IMR-90 (cell line): ENCODE measurements around the gene JAK1. TPM values are rescaled to one million over a fixed set of nuclear protein-coding genes. Genes with fewer than 3 reads are reported as not detected.

Experiments
- ATAC-seq: fragments of 200-7000 bp; cut with Tn5 transposase; 2 replicates; pipeline ENCODE4 v1.9.1; 2020; ENCODE audit warnings: low read depth, mild to moderate bottlenecking, moderate library complexity
- BruUV-seq: library from RNA; stranded (reverse); fragments of 400-500 nt; replicated peaks from 2 replicates; lab custom pipeline; 2021; lab: Mats Ljungman, UMichigan
- CTCF ChIA-PET: fragments of 300-600 bp; formaldehyde crosslinking; extraction: SDS; loops from one replicate; lab custom pipeline; 2021; ENCODE audit warnings: antibody characterized with exemption; lab: Yijun Ruan, JAX
- POLR2A ChIA-PET: fragments of 300-600 bp; sonication (Branson Sonifier 250); formaldehyde crosslinking; loops from one replicate; lab custom pipeline; 2022; ENCODE audit warnings: antibody characterized with exemption; ENCODE audit not compliant: unreplicated experiment; lab: Charles Lee
- DNase-seq: peaks from one replicate; pipeline ENCODE4 v3.0.0; 2013
- H2AFZ ChIP-seq: replicated peaks from 2 replicates; pipeline ENCODE3; 2013; ENCODE audit warnings: low read length, mild to moderate bottlenecking; ENCODE audit not compliant: poor library complexity
- H2AK5ac ChIP-seq: 2 replicates; pipeline ENCODE4 v1.6.1; 2013; ENCODE audit warnings: low read depth, low read length, inconsistent platforms
- H2AK9ac ChIP-seq: replicated peaks from 2 replicates; pipeline ENCODE3; 2013; ENCODE audit warnings: mild to moderate bottlenecking, low read depth, low read length, moderate library complexity; ENCODE audit not compliant: poor library complexity
- H2BK120ac ChIP-seq: 2 replicates; pipeline ENCODE4 v1.6.1; 2013; ENCODE audit warnings: low read depth, low read length, inconsistent platforms
- H2BK15ac ChIP-seq: 3 replicates; pipeline ENCODE4 v1.6.1; 2013; ENCODE audit warnings: low read depth, low read length, inconsistent platforms
- H2BK20ac ChIP-seq: 2 replicates; pipeline ENCODE4 v1.6.1; 2013; ENCODE audit warnings: low read depth, mild to moderate bottlenecking, inconsistent platforms, low read length, moderate library complexity
- H2BK5ac ChIP-seq: 2 replicates; pipeline ENCODE4 v1.6.1; 2013; ENCODE audit warnings: mild to moderate bottlenecking, low read depth, low read length, inconsistent platforms; ENCODE audit not compliant: poor library complexity, severe bottlenecking
- H3K14ac ChIP-seq: replicated peaks from 2 replicates; pipeline ENCODE4 v1.6.1; 2013; ENCODE audit warnings: low read depth, low read length, inconsistent platforms
- H3K18ac ChIP-seq: 2 replicates; pipeline ENCODE4 v1.6.1; 2013; ENCODE audit warnings: low read depth, low read length, control low read depth
- H3K23ac ChIP-seq: 2 replicates; pipeline ENCODE4 v1.6.1; 2013; ENCODE audit warnings: low read depth, low read length, inconsistent platforms
- H3K27ac ChIP-seq: 2 replicates; pipeline ENCODE4 v1.5.1; 2013; ENCODE audit warnings: mild to moderate bottlenecking, control low read depth, low read length; ENCODE audit not compliant: insufficient read depth
- H3K27me3 ChIP-seq: 2 replicates; pipeline ENCODE4 v1.6.1; 2013; ENCODE audit warnings: low read length; ENCODE audit not compliant: control insufficient read depth, insufficient read depth
- H3K36me3 ChIP-seq: 2 replicates; pipeline ENCODE4 v1.6.1; 2013; ENCODE audit warnings: low read length, mixed read lengths; ENCODE audit not compliant: control insufficient read depth, insufficient read depth
- H3K4ac ChIP-seq: 2 replicates; pipeline ENCODE4 v1.6.1; 2013; ENCODE audit warnings: low read depth, low read length, inconsistent platforms
- H3K4me1 ChIP-seq: 2 replicates; pipeline ENCODE4 v1.6.1; 2013; ENCODE audit warnings: low read length, mixed read lengths; ENCODE audit not compliant: control insufficient read depth, insufficient read depth
- H3K4me2 ChIP-seq: 2 replicates; pipeline ENCODE4 v1.6.1; 2013; ENCODE audit warnings: low read depth, mild to moderate bottlenecking, control low read depth, low read length, moderate library complexity
- H3K4me3 ChIP-seq: 2 replicates; pipeline ENCODE4 v1.5.1; 2013; ENCODE audit warnings: low read depth, mild to moderate bottlenecking, control low read depth, low read length, moderate library complexity; ENCODE audit not compliant: insufficient read depth
- H3K56ac ChIP-seq: 2 replicates; pipeline ENCODE4 v1.6.1; 2013; ENCODE audit warnings: low read length, inconsistent platforms; ENCODE audit not compliant: insufficient read depth; ENCODE audit errors: extremely low read depth
- H3K79me1 ChIP-seq, 2 experiments: 2 replicates each; pipeline ENCODE4 v1.6.1; 2013; ENCODE audit warnings: low read length in 2 of 2, inconsistent platforms in 1 of 2, low read depth in 1 of 2
- H3K9ac ChIP-seq: 2 replicates; pipeline ENCODE4 v1.6.1; 2013; ENCODE audit warnings: low read depth, low read length, control low read depth
- H3K9me1 ChIP-seq: 2 replicates; pipeline ENCODE4 v1.6.1; 2013; ENCODE audit warnings: low read length, inconsistent platforms; ENCODE audit not compliant: insufficient read depth
- H3K9me3 ChIP-seq: 2 replicates; pipeline ENCODE4 v1.6.1; 2013; ENCODE audit warnings: low read length; ENCODE audit not compliant: control insufficient read depth, insufficient read depth
- H4K20me1 ChIP-seq: 2 replicates; pipeline ENCODE4 v1.6.1; 2013; ENCODE audit warnings: low read length, inconsistent platforms; ENCODE audit not compliant: insufficient read depth
- H4K5ac ChIP-seq: 2 replicates; pipeline ENCODE4 v1.6.1; 2013; ENCODE audit warnings: mild to moderate bottlenecking, low read depth, low read length, control low read depth
- H4K8ac ChIP-seq, 2 experiments: 2 replicates each; pipeline ENCODE4 v1.6.1; 2013; ENCODE audit warnings: low read depth in 2 of 2, low read length in 2 of 2, control low read depth in 1 of 2, inconsistent platforms in 1 of 2
- H4K91ac ChIP-seq: 2 replicates; pipeline ENCODE4 v1.6.1; 2013; ENCODE audit warnings: low read depth, low read length, inconsistent platforms; ENCODE audit not compliant: insufficient read depth
- BHLHE40 ChIP-seq: fragments of 150-350 bp; IDR thresholded peaks from 2 replicates; pipeline ENCODE4 v1.6.1; 2016; ENCODE audit warnings: mild to moderate bottlenecking, low read depth, low read length
- CHD1 ChIP-seq: IDR thresholded peaks from 2 replicates; pipeline ENCODE4 v1.6.1; 2012; ENCODE audit warnings: low read depth, low read length, improper control_type of control experiment
- FOS ChIP-seq: fragments of 150-350 bp; IDR thresholded peaks from 2 replicates; pipeline ENCODE4 v1.6.1; 2016; ENCODE audit warnings: low read depth, low read length
- MAFK ChIP-seq: IDR thresholded peaks from 2 replicates; pipeline ENCODE4 v1.6.1; 2012; ENCODE audit warnings: low read depth, low read length, improper control_type of control experiment
- MXI1 ChIP-seq: IDR thresholded peaks from 2 replicates; pipeline ENCODE4 v1.6.1; 2012; ENCODE audit warnings: low read depth, mild to moderate bottlenecking, low read length, moderate library complexity, borderline replicate concordance
- POLR2A ChIP-seq: IDR thresholded peaks from 2 replicates; pipeline ENCODE4 v1.6.1; 2012; ENCODE audit warnings: mild to moderate bottlenecking, low read depth, low read length
- RAD21 ChIP-seq: IDR thresholded peaks from 2 replicates; pipeline ENCODE4 v1.6.1; 2012; ENCODE audit warnings: low read length, improper control_type of control experiment
- RCOR1 ChIP-seq: IDR thresholded peaks from 2 replicates; pipeline ENCODE4 v1.6.1; 2012; ENCODE audit warnings: mild to moderate bottlenecking, low read length, improper control_type of control experiment; ENCODE audit not compliant: insufficient replicate concordance
- RFX5 ChIP-seq: IDR thresholded peaks from 2 replicates; pipeline ENCODE4 v1.8.0; 2012; ENCODE audit warnings: low read depth, mild to moderate bottlenecking, low read length, moderate library complexity
- SMC3 ChIP-seq: fragments of 150-350 bp; IDR thresholded peaks from 2 replicates; pipeline ENCODE4 v1.6.1; 2016; ENCODE audit warnings: low read depth, mild to moderate bottlenecking, antibody characterized with exemption, low read length, moderate library complexity
- WGBS, 2 experiments: methylation state at CpG; one replicate each; pipeline versions ENCODE4 v1.1.5 to v1.1.7; 2013; ENCODE audit warnings: missing lambda C conversion rate in 2 of 2; ENCODE audit not compliant: insufficient read length in 1 of 2; ENCODE audit errors: extremely low coverage in 2 of 2; 5-methylcytosine and 5-hydroxymethylcytosine counted together
- dilution Hi-C: fragments of 300-500 bp; cut with HindIII; formaldehyde crosslinking; loops from one replicate; pipeline ENCODE4 v1.14.3; 2018; ENCODE audit warnings: low sequenced_read_pairs; ENCODE audit not compliant: unreplicated experiment
- in situ Hi-C: fragments of 300-500 bp; cut with MboI; formaldehyde crosslinking; loops from 3 replicates; pipeline ENCODE4 v1.14.3; 2019; ENCODE audit warnings: low sequenced_read_pairs, inconsistent platforms, mixed read lengths
- intact Hi-C: fragments of 100-400 bp; cut with micrococcal nuclease; formaldehyde crosslinking; loops from 2 replicates; pipeline ENCODE4 v1.10.0; 2022
- polyA plus RNA-seq, 3 experiments: library from polyadenylated mRNA; depleted of rRNA; stranded (reverse); fragments of >200 nt; gene quantifications; 2 replicates each; pipeline ENCODE4 v1.2.3, GENCODE V29; 2012; ENCODE audit warnings: low replicate concordance in 1 of 3
- total RNA-seq: library from RNA; depleted of rRNA; stranded (reverse); fragments of >200 nt; gene quantifications from 2 replicates; pipeline ENCODE4 v1.2.3, GENCODE V29; 2012
- TF ChIP-seq, protein P1 (sequence below): fragments of 150-350 bp; IDR thresholded peaks from 2 replicates; pipeline ENCODE4 v1.6.1; 2016; ENCODE audit warnings: low read depth, mild to moderate bottlenecking, low read length, moderate library complexity, borderline replicate concordance
- TF ChIP-seq, protein P2 (sequence below): fragments of 150-350 bp; IDR thresholded peaks from 2 replicates; pipeline ENCODE4 v1.6.1; 2017; ENCODE audit warnings: mild to moderate bottlenecking, antibody characterized with exemption, low read length, low read depth
- TF ChIP-seq, protein P3 (sequence below): conservative IDR thresholded peaks from 2 replicates; pipeline ENCODE4 v1.5.1; 2012; ENCODE audit warnings: mild to moderate bottlenecking, low read depth, low read length, improper control_type of control experiment

Gene JAK1
- total and polyA plus RNA-seq, 2 of the 4 experiments (the other 2 are of a cell fraction) = 76.9 to 103 TPM

DNA sequence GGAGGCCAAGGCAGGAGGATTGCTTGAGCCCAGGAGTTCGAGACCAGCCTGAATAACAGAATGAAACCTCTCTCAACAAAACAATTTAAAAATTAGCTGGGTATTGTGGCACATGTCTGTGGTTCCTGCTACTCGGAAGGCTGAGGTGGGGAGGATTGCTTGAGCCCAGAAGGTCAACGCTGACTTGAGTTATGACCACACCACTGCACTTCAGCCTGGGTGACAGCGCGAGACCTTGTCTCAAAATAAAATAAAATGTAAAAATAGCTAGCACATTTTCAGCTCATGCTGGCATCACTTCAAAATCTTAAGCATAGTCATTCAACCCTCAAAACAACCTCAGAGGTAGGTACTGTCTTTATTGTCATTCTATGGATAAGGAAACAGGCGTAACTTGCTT is 6.4 kb downstream of the JAK1 start:
- Histone ChIP-seq H3K4me2 (no peak overlapping the region), H2AK5ac (no peak overlapping the region), H4K91ac (no peak overlapping the region), H2BK120ac (no peak overlapping the region), H3K18ac (no peak overlapping the region), H3K4me3 (no peak overlapping the region), H2AFZ (no peak overlapping the region), H3K27ac (no peak overlapping the region), H3K9me1 (peaks cover 22% of the 10 kb centered on the region), H2AK9ac (no peak overlapping the region), H3K36me3 (peaks cover 2% of the 10 kb centered on the region; the same call in 1 of the 2 replicates), H3K23ac (no peak overlapping the region), H4K5ac (no peak overlapping the region), H3K9me3 (no peaks in the 10 kb centered on the region), H3K14ac (no peak overlapping the region), H3K9ac (no peak overlapping the region), H3K56ac (no peak overlapping the region), H2BK5ac (no peak overlapping the region), H3K4me1 (peaks cover 10% of the 10 kb centered on the region), H4K8ac (no peak overlapping the region), H3K4ac (no peak overlapping the region), H4K20me1 (peaks cover 81% of the 10 kb centered on the region), H2BK20ac (no peak overlapping the region), H3K79me1 (peaks cover 43 to 81% of the 10 kb centered on the region in 2 experiments), H3K27me3 (no peaks in the 10 kb centered on the region), H2BK15ac (no peak overlapping the region)
- TF ChIP-seq RAD21 (no peak), MXI1 (no peak), BHLHE40 (no peak), RFX5 (no peak), MAFK (no peak), RCOR1 (no peak), CHD1 (no peak), FOS (no peak), SMC3 (no peak), POLR2A (no peak)
- TF ChIP-seq, protein P1, sequence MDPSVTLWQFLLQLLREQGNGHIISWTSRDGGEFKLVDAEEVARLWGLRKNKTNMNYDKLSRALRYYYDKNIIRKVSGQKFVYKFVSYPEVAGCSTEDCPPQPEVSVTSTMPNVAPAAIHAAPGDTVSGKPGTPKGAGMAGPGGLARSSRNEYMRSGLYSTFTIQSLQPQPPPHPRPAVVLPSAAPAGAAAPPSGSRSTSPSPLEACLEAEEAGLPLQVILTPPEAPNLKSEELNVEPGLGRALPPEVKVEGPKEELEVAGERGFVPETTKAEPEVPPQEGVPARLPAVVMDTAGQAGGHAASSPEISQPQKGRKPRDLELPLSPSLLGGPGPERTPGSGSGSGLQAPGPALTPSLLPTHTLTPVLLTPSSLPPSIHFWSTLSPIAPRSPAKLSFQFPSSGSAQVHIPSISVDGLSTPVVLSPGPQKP = no peak
- TF ChIP-seq, protein P2, sequence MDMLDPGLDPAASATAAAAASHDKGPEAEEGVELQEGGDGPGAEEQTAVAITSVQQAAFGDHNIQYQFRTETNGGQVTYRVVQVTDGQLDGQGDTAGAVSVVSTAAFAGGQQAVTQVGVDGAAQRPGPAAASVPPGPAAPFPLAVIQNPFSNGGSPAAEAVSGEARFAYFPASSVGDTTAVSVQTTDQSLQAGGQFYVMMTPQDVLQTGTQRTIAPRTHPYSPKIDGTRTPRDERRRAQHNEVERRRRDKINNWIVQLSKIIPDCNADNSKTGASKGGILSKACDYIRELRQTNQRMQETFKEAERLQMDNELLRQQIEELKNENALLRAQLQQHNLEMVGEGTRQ = no peak
- TF ChIP-seq, protein P3, sequence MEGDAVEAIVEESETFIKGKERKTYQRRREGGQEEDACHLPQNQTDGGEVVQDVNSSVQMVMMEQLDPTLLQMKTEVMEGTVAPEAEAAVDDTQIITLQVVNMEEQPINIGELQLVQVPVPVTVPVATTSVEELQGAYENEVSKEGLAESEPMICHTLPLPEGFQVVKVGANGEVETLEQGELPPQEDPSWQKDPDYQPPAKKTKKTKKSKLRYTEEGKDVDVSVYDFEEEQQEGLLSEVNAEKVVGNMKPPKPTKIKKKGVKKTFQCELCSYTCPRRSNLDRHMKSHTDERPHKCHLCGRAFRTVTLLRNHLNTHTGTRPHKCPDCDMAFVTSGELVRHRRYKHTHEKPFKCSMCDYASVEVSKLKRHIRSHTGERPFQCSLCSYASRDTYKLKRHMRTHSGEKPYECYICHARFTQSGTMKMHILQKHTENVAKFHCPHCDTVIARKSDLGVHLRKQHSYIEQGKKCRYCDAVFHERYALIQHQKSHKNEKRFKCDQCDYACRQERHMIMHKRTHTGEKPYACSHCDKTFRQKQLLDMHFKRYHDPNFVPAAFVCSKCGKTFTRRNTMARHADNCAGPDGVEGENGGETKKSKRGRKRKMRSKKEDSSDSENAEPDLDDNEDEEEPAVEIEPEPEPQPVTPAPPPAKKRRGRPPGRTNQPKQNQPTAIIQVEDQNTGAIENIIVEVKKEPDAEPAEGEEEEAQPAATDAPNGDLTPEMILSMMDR = no peak
- no peak for DNase-seq
- intact Hi-C loops = no loop called here
- WGBS, 2 experiments = no CpG with 5 or more reads among the region's 6 CpGs
- BruUV-seq = no TSS peak
- no peak for ATAC-seq
- ChIA-PET POLR2A (no interaction called here), CTCF (interaction anchor here (0.7 kb wide), 1 partner anchor 18 kb away, joined by 3 read pairs; no protein-coding TSS in a partner anchor)
- dilution Hi-C loops = no loop called here
- in situ Hi-C loops = no loop called here
